T-helper 2 cell (primary cell): ENCODE data around the gene ARSB.
"Not testable (repeated sequence)": the region's sequence is repeated elsewhere in the genome, so short reads cannot be mapped to it uniquely, and the experiment has no call there.

Experiments used
- DNase-seq, 5 experiments: peaks; one replicate each; pipeline versions ENCODE4 v3.0.0 to v3.0.0-alpha.2; 2012 to 2022

ARSB gene

GRCh38 chr5:78771260-78772205 is 213.6 kb downstream of the ARSB start:
- no peak for DNase-seq

DNA sequence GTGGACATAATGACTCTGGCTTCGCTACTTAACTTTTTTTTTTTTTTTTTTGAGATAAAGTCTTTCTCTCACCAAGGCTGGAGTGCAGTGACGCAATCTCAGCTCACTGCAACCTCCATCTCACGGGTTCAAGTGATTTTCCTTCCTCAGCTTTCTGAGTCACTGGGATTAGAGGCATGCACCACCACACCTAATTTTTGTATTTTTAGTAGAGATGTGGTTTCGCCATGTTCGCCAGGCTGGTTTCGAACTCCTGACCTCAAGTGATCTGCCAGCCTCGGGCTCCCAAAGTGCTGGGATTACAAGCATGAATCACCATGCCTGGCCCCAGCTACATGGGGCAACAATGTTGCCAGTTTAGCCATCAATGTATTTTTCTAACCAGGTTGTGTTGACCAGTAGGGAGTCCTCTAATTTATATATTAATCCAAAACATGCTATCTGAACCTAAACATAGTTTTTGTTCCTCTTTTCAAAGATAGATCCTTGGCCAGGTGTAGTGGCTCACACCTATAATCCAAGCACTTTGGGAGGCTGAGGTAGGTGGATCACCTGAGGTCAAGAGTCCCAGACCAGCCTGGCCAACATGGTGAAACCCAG is 216.2 kb downstream of the ARSB start:
- no peak for DNase-seq

DNA sequence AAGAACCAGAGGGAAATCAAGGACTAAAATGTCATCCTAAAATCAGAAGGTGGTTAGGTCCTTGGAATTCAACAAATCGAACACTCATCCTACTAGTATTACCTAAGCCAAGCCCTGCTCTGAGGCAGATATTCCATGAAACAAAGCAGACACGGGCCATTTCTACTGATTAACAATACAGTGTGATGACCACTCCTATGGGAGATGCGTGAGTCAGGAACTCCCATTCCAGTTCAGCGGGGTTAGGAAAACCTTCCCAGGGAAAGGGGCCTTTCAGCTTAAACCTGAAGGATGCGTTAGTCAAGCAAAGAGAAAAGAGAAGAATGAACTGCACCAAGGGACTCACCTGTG is 218.7 kb downstream of the ARSB start:
- no peak for DNase-seq

- no peak for DNase-seq
Observed at GRCh38 chr5:78765756-78766411, 219.2 kb downstream of the ARSB start.

GRCh38 chr5:78765116-78765515 is 220.0 kb downstream of the ARSB start:
- no peak for DNase-seq

GRCh38 chr5:78763659-78764189 is 221.4 kb downstream of the ARSB start:
- DNase-seq, result no peak

- not testable (repeated sequence) for DNase-seq
Observed at GRCh38 chr5:78762743-78763142, 222.4 kb downstream of the ARSB start.

DNA sequence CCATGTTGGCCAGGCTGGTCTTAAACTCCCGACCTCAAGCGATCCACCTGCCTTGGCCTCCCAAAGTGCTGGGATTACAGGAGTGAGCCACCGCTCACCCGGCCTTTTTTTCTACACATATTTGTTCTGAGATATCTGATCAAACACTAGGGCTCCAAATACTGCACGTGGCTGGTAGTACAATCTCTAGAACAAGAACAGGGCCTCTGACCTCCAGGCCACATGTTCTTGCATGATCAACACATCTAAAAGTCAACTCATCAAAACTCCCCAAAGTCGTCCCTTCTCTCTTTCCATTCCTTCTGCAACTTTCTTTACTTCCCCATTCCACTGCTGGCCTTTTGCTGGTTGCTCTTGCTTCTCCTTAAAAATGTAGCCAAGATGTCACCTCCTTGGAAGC is 223.3 kb downstream of the ARSB start:
- DNase-seq, result no peak

GRCh38 chr5:78760770-78761169 is 224.3 kb downstream of the ARSB start:
- DNase-seq, result no peak

DNA sequence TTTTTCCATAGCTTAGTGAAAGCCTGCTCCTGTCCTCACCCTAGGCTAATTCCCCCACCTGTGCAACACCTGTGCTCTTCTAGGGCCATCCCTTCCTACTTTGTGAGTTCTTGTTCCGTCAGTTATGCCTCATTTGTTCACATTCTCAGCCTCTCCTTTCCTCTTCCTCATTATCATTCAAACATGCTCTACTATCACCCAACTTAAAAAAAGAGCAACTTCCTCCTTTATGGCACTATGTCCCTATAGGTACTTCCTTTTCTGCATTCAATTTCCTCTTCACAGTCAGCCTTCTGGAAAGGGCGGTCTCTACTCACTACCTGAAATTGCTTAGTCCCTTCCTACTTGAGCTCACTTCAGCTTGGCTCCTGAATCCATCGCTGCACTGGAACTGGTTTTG is 224.7 kb downstream of the ARSB start:
- no peak for DNase-seq

GRCh38 chr5:78758169-78758839 is 226.8 kb downstream of the ARSB start:
- DNase-seq, result peak in 1 of 5 experiments; percentile 70

DNA sequence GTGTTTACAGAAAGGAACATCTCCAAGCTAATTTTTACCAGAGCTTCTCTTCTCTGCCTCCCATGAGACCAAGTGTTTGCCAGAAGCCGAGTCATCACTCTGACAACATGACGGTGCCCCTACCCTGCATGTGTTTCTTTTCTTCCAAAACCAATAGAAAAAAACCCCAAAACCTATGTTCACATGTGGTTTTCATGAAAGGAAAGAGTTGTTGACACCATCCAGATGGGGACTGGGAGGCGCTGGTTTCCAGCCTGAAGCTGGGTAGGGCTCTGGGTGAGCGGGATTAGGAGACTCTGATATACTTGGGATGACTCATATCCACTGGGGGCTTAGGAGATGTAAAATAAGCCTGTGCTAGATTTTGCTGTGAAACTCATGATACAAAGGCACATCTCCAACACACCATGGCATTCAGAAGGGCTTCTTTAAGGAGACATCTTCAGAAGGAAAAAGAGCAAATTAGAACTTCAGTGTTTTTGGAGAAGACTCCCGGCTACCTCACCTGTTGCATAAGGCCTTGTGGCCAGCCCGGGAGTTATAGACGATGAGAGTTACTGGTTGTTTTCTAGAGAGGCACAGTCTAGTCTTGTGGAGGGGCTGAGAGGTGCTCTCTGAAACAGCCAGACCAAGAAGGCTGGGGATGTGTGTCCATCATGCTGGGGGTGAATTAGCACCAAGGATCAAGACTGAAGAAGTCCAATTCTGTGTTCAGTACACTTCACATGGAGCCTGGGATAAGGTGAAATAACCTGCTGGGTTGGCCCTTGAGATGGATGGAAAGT is 227.6 kb downstream of the ARSB start:
- no peak for DNase-seq

DNA sequence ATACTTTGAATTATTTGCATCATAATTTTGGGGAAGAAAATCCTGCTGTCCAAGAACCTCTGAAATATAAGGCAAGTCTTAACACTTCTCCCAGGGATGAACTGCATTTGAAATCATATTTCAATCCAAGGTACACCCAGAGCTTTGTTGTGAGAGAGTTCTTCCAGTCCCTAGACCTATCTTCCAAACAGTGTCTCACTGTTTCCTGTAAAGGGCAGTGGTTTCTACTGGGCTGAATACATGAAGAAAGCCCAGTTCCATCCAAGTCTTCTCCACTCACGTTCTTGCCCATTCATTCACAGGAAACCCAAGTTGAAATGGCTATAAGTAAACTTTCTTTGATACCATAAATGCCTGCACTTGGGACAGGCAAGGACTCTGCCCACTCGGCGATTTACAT is 228.3 kb downstream of the ARSB start:
- DNase-seq, result no peak

GRCh38 chr5:78755822-78756429 is 229.2 kb downstream of the ARSB start:
- DNase-seq, result no peak

DNA sequence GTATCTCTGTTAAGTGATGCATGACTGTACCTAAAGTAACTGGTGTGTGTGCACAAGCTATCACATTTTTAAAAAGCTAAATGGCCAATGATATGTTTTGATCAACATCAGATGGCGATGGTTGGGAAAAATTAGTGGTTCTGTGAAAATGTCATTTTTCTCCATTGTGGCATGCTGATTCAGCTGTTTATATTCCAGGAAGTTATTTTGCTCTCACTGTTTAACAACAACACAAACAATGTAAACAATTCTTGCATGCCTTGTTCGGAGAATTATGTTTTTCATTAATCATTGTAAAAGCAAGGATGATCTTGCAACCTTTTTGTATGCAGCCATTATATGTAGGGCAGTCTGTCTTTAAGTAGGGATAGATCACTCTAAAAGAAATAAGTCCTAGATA is 230.5 kb downstream of the ARSB start:
- DNase-seq, result no peak

GRCh38 chr5:78753093-78753531 is 232.0 kb downstream of the ARSB start:
- DNase-seq, result no peak

- DNase-seq, result no peak
Observed at GRCh38 chr5:78751872-78752271, 233.2 kb downstream of the ARSB start.

DNA sequence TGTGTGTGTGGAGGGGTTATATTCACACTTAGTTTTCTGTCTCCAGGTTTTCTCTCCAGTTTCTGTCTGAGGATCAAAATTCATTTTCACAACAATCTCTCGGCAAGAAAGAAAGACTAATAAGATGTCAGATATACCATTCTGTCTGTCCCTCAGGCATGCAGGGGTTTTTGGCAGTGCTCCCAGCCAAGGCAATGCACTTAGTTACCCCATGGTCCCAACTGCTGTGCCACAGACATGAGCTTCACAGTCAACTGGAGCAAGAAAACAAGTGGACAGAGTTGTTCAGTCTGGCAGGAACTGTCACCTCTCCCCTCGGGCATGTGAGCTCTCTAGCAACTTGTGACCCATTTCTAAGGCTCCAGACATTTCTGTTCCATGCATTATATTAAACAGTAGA is 234.8 kb downstream of the ARSB start:
- no peak for DNase-seq

DNA sequence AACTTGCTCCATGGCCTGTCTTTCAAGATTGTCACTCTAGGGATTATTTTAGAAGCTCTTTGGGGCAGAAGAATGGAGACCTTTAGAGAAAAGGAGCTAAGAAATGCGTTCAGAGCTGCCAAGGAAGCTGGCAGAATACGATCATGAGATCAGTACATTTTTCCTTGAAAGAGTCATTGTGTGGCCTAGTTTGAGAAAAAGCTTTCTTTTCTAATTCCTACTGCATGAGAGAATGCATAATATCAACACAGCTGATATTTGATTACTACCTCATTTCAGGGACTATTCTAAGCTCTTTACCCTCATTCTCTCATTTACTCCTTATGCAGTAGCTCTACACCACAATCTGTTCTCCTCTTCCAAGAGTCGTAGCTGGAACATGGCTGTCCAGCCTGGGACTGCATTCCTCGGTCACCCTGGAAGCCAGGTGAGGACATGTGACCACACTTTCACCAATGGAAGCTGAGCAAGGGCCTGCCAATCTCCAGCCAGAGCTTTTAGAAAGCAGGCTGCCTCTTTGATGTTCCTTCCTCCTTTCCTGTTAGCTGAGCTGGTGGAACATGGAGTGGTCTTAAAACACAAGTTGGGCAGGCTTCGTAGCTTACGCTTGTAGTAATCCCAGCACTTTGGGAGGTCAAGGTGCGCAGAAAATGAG is 237.3 kb downstream of the ARSB start:
- no peak for DNase-seq

GRCh38 chr5:78747055-78747454 is 238.1 kb downstream of the ARSB start:
- DNase-seq, result no peak
